Stomach smooth muscle (tissue), 2 donors: Measurements from ENCODE around the gene MYB.
"Not testable (repeated sequence)": the region's sequence is repeated elsewhere in the genome, so short reads cannot be mapped to it uniquely, and the experiment has no call there.

Source experiments
- H3K27ac ChIP-seq: one replicate; pipeline ENCODE4 v1.7.0; 2013; ENCODE audit warnings: mild to moderate bottlenecking, low read length, inconsistent platforms
- H3K27me3 ChIP-seq, 2 donors: one replicate each; pipeline ENCODE4 v1.7.0; 2013; ENCODE audit warnings: low read length in 2 of 2; ENCODE audit not compliant: insufficient read depth in 2 of 2, control insufficient read depth in 1 of 2
- H3K36me3 ChIP-seq, 2 donors: one replicate each; pipeline ENCODE4 v1.7.0; 2013; ENCODE audit warnings: low read length in 2 of 2; ENCODE audit not compliant: control insufficient read depth in 2 of 2, insufficient read depth in 2 of 2
- H3K4me1 ChIP-seq: one replicate; pipeline ENCODE4 v1.7.0; 2013; ENCODE audit warnings: low read length; ENCODE audit not compliant: control insufficient read depth, insufficient read depth
- H3K4me3 ChIP-seq, 2 donors: one replicate each; pipeline ENCODE4 v1.7.0; 2013; ENCODE audit warnings: low read length in 2 of 2
- H3K9ac ChIP-seq, 2 donors: one replicate each; pipeline ENCODE4 v1.7.0; 2013; ENCODE audit warnings: low read length in 2 of 2, mild to moderate bottlenecking in 1 of 2
- H3K9me3 ChIP-seq, 2 donors: one replicate each; pipeline ENCODE4 v1.7.0; 2013; ENCODE audit warnings: low read length in 2 of 2; ENCODE audit not compliant: control insufficient read depth in 2 of 2
- donor health status: healthy.
- donor health status: Pancreatic carcinoma.

MYB gene

GRCh38 chr6:135147637-135148592 is 33.2 kb upstream of the MYB start:
- H3K27ac ChIP-seq, result no peak overlapping the region

GRCh38 chr6:135148889-135149288 is 32.2 kb upstream of the MYB start:
- no peaks in the 10 kb centered on the region for H3K36me3 ChIP-seq
- no peak overlapping the region for H3K9ac ChIP-seq
- no peaks in the 10 kb centered on the region for H3K4me1 ChIP-seq
- no peaks in the 10 kb centered on the region for H3K9me3 ChIP-seq
- H3K27ac ChIP-seq, result no peak overlapping the region
- H3K27me3 ChIP-seq, result no peaks in the 10 kb centered on the region
- no peak overlapping the region for H3K4me3 ChIP-seq

More at GRCh38 chr6:135147637-135148592, 33.2 kb upstream of the MYB start:
- Histone ChIP-seq H3K4me1 (no peaks in the 10 kb centered on the region), H3K4me3 (no peak overlapping the region), H3K36me3 (no peaks in the 10 kb centered on the region), H3K9me3 (no peaks in the 10 kb centered on the region), H3K9ac (no peak overlapping the region), H3K27me3 (no peaks in the 10 kb centered on the region)

- H3K9ac ChIP-seq, result no peak overlapping the region
- H3K4me3 ChIP-seq, result no peak overlapping the region
- no peaks in the 10 kb centered on the region for H3K36me3 ChIP-seq
- no peaks in the 10 kb centered on the region for H3K9me3 ChIP-seq
- H3K4me1 ChIP-seq, result no peaks in the 10 kb centered on the region
- no peak overlapping the region for H3K27ac ChIP-seq
- no peaks in the 10 kb centered on the region for H3K27me3 ChIP-seq
These were observed 31.7 kb upstream of the MYB start for GRCh38 chr6:135149376-135149775.

- H3K9ac ChIP-seq, H3K36me3 ChIP-seq, H3K27ac ChIP-seq, H3K4me3 ChIP-seq, H3K9me3 ChIP-seq, H3K27me3 ChIP-seq, H3K4me1 ChIP-seq: not testable (repeated sequence)
These were observed 30.6 kb upstream of the MYB start for GRCh38 chr6:135150481-135150880.

GRCh38 chr6:135154125-135154524 is 27.0 kb upstream of the MYB start:
- H3K4me1 ChIP-seq, H3K9ac ChIP-seq, H3K4me3 ChIP-seq, H3K36me3 ChIP-seq, H3K27ac ChIP-seq, H3K9me3 ChIP-seq, H3K27me3 ChIP-seq: not testable (repeated sequence)

GRCh38 chr6:135158397-135158796 is 22.7 kb upstream of the MYB start:
- H3K27ac ChIP-seq, result no peak overlapping the region
- no peak overlapping the region for H3K9ac ChIP-seq
- H3K36me3 ChIP-seq, result no peaks in the 10 kb centered on the region
- no peaks in the 10 kb centered on the region for H3K4me1 ChIP-seq
- H3K4me3 ChIP-seq, result no peak overlapping the region
- no peaks in the 10 kb centered on the region for H3K9me3 ChIP-seq
- peaks cover 0 to 5% of the 10 kb centered on the region in 2 donors for H3K27me3 ChIP-seq

- H3K27me3 ChIP-seq, result peaks cover 0 to 6% of the 10 kb centered on the region in 2 donors
- no peaks in the 10 kb centered on the region for H3K36me3 ChIP-seq
These were observed 21.6 kb upstream of the MYB start for GRCh38 chr6:135159531-135159930.

GRCh38 chr6:135161411-135162395 is 19.4 kb upstream of the MYB start:
- Histone ChIP-seq H3K9ac (no peak overlapping the region), H3K9me3 (no peaks in the 10 kb centered on the region), H3K4me3 (no peak overlapping the region), H3K36me3 (no peaks in the 10 kb centered on the region), H3K27me3 (peaks cover 0 to 6% of the 10 kb centered on the region in 2 donors), H3K4me1 (no peaks in the 10 kb centered on the region), H3K27ac (no peak overlapping the region)

More at GRCh38 chr6:135159531-135159930, 21.6 kb upstream of the MYB start:
- Histone ChIP-seq H3K27ac (no peak overlapping the region), H3K9me3 (no peaks in the 10 kb centered on the region), H3K4me1 (no peaks in the 10 kb centered on the region), H3K4me3 (no peak overlapping the region), H3K9ac (no peak overlapping the region)

- Histone ChIP-seq H3K9ac (no peak overlapping the region), H3K36me3 (no peaks in the 10 kb centered on the region), H3K27me3 (peaks cover 0 to 6% of the 10 kb centered on the region in 2 donors), H3K27ac (no peak overlapping the region), H3K9me3 (no peaks in the 10 kb centered on the region), H3K4me3 (no peak overlapping the region), H3K4me1 (no peaks in the 10 kb centered on the region)
These were observed 18.2 kb upstream of the MYB start for GRCh38 chr6:135162678-135163439.

- Histone ChIP-seq H3K4me1 (no peaks in the 10 kb centered on the region), H3K27me3 (peaks cover 0 to 4% of the 10 kb centered on the region in 2 donors)
These were observed 17.7 kb upstream of the MYB start for GRCh38 chr6:135163440-135163738.

More at GRCh38 chr6:135163440-135163738, 17.7 kb upstream of the MYB start:
- H3K4me3 ChIP-seq, result no peak overlapping the region
- H3K27ac ChIP-seq, result no peak overlapping the region
- no peaks in the 10 kb centered on the region for H3K36me3 ChIP-seq
- H3K9ac ChIP-seq, result no peak overlapping the region
- no peaks in the 10 kb centered on the region for H3K9me3 ChIP-seq
